ENCODE results near the gene NR2F2.

NR2F2 gene

GRCh38 chr15:96321639-96322535 lies 8.6 kb upstream of the NR2F2 start:
- Histone ChIP-seq H3K4me2 (ENCODE audit: low read length) (peak overlapping the region; percentile 71), H2BK5ac (ENCODE audit: low read depth, low read length, poor library complexity) (peak overlapping the region; percentile 23), H3K14ac (ENCODE audit: low read length) (peak overlapping the region; percentile 49), H2BK12ac (ENCODE audit: low read length) (peak overlapping the region; percentile 75), H3K79me1 (ENCODE audit: low read length) (peaks cover 37% of the 10 kb centered on the region), H2AFZ (ENCODE audit: insufficient read depth, low read length, poor library complexity) (peak overlapping the region; percentile 15), H3K9me3 (ENCODE audit: insufficient read depth, low read depth, low read length) (no peaks in the 10 kb centered on the region), H3K27me3 (ENCODE audit: insufficient read depth, low read length) (peaks cover 8% of the 10 kb centered on the region), H4K12ac (ENCODE audit: low read depth, low read length) (peak overlapping the region; percentile 55), H3K4me3 (ENCODE audit: low read depth, low read length) (peak overlapping the region; percentile 50), H2BK120ac (ENCODE audit: insufficient read depth, low read length, poor library complexity) (peak overlapping the region; percentile 49), H3K27ac (ENCODE audit: low read depth, low read length) (no peak overlapping the region), H4K8ac (ENCODE audit: low read depth, low read length) (peak overlapping the region; percentile 15), H3K36me3 (ENCODE audit: control insufficient read depth in 1 of 2, insufficient read depth in 2 of 2, low read length in 2 of 2) (no peaks in the 10 kb centered on the region), H3K79me2 (ENCODE audit: control insufficient read depth, insufficient read depth, low read length, poor library complexity) (peaks cover 13% of the 10 kb centered on the region), H3K4ac (ENCODE audit: low read depth, low read length) (peak overlapping the region; percentile 6), H3K9ac (ENCODE audit: low read length) (no peak overlapping the region), H2AK5ac (ENCODE audit: low read length) (no peak overlapping the region), H3K18ac (ENCODE audit: low read length) (peak overlapping the region; percentile 76), H3K23ac (ENCODE audit: low read length) (no peak overlapping the region), H4K91ac (ENCODE audit: low read depth, low read length) (peak overlapping the region; percentile 22), H3K4me1 (ENCODE audit: control insufficient read depth in 1 of 2, insufficient read depth in 2 of 2, low read length in 2 of 2) (peaks cover 29 to 32% of the 10 kb centered on the region in 2 experiments)
- no peak for DNase-seq
- no CpG with 5 or more reads among the region's 64 CpGs for WGBS (ENCODE audit: extremely low coverage, insufficient coverage, insufficient read length)

- Histone ChIP-seq H2AK5ac (ENCODE audit: low read length) (peak overlapping the region; percentile 11), H3K14ac (ENCODE audit: low read length) (peak overlapping the region; percentile 52), H3K4me2 (ENCODE audit: low read length) (peak overlapping the region; percentile 71), H3K79me2 (ENCODE audit: control insufficient read depth, insufficient read depth, low read length, poor library complexity) (peaks cover 13% of the 10 kb centered on the region), H3K9me3 (ENCODE audit: insufficient read depth, low read depth, low read length) (no peaks in the 10 kb centered on the region), H3K18ac (ENCODE audit: low read length) (peak overlapping the region; percentile 90), H4K8ac (ENCODE audit: low read depth, low read length) (peak overlapping the region; percentile 79), H3K36me3 (ENCODE audit: control insufficient read depth in 1 of 2, insufficient read depth in 2 of 2, low read length in 2 of 2) (no peaks in the 10 kb centered on the region), H3K27me3 (ENCODE audit: insufficient read depth, low read length) (peaks cover 8% of the 10 kb centered on the region), H3K79me1 (ENCODE audit: low read length) (peaks cover 42% of the 10 kb centered on the region), H3K9ac (ENCODE audit: low read length) (no peak overlapping the region), H2BK12ac (ENCODE audit: low read length) (peak overlapping the region; percentile 91), H2BK120ac (ENCODE audit: insufficient read depth, low read length, poor library complexity) (peak overlapping the region; percentile 47), H2AFZ (ENCODE audit: insufficient read depth, low read length, poor library complexity) (peak overlapping the region; percentile 59), H3K4me3 (ENCODE audit: low read depth, low read length) (no peak overlapping the region), H2BK5ac (ENCODE audit: low read depth, low read length, poor library complexity) (no peak overlapping the region), H3K4ac (ENCODE audit: low read depth, low read length) (peak overlapping the region; percentile 48), H4K12ac (ENCODE audit: low read depth, low read length) (no peak overlapping the region), H3K27ac (ENCODE audit: low read depth, low read length) (no peak overlapping the region), H3K23ac (ENCODE audit: low read length) (no peak overlapping the region), H3K4me1 (ENCODE audit: control insufficient read depth in 1 of 2, insufficient read depth in 2 of 2, low read length in 2 of 2) (peaks cover 29 to 32% of the 10 kb centered on the region in 2 experiments), H4K91ac (ENCODE audit: low read depth, low read length) (peak overlapping the region; percentile 72)
- no CpG with 5 or more reads among the region's 66 CpGs for WGBS (ENCODE audit: extremely low coverage, insufficient coverage, insufficient read length)
- DNase-seq: no peak
Observed at GRCh38 chr15:96322536-96323318, 7.8 kb upstream of the NR2F2 start.

GRCh38 chr15:96323319-96324145 lies 7.0 kb upstream of the NR2F2 start:
- Histone ChIP-seq H3K23ac (ENCODE audit: low read length) (no peak overlapping the region), H3K14ac (ENCODE audit: low read length) (peak overlapping the region; percentile 52), H3K4me1 (ENCODE audit: control insufficient read depth in 1 of 2, insufficient read depth in 2 of 2, low read length in 2 of 2) (peaks cover 29 to 32% of the 10 kb centered on the region in 2 experiments), H2BK5ac (ENCODE audit: low read depth, low read length, poor library complexity) (no peak overlapping the region), H3K4ac (ENCODE audit: low read depth, low read length) (peak overlapping the region; percentile 48), H4K12ac (ENCODE audit: low read depth, low read length) (peak overlapping the region; percentile 2), H3K36me3 (ENCODE audit: control insufficient read depth in 1 of 2, insufficient read depth in 2 of 2, low read length in 2 of 2) (no peaks in the 10 kb centered on the region), H4K91ac (ENCODE audit: low read depth, low read length) (peak overlapping the region; percentile 73), H2AK5ac (ENCODE audit: low read length) (peak overlapping the region; percentile 11), H3K18ac (ENCODE audit: low read length) (peak overlapping the region; percentile 90), H3K9me3 (ENCODE audit: insufficient read depth, low read depth, low read length) (no peaks in the 10 kb centered on the region), H3K4me3 (ENCODE audit: low read depth, low read length) (no peak overlapping the region), H3K79me1 (ENCODE audit: low read length) (peaks cover 42% of the 10 kb centered on the region), H3K4me2 (ENCODE audit: low read length) (peak overlapping the region; percentile 71), H2BK120ac (ENCODE audit: insufficient read depth, low read length, poor library complexity) (peak overlapping the region; percentile 83), H2BK12ac (ENCODE audit: low read length) (peak overlapping the region; percentile 91), H3K79me2 (ENCODE audit: control insufficient read depth, insufficient read depth, low read length, poor library complexity) (peaks cover 13% of the 10 kb centered on the region), H4K8ac (ENCODE audit: low read depth, low read length) (peak overlapping the region; percentile 79), H3K27me3 (ENCODE audit: insufficient read depth, low read length) (peaks cover 8% of the 10 kb centered on the region), H3K27ac (ENCODE audit: low read depth, low read length) (peak overlapping the region; percentile 45), H2AFZ (ENCODE audit: insufficient read depth, low read length, poor library complexity) (peak overlapping the region; percentile 59), H3K9ac (ENCODE audit: low read length) (no peak overlapping the region)
- no CpG with 5 or more reads among the region's 29 CpGs for WGBS (ENCODE audit: extremely low coverage, insufficient coverage, insufficient read length)
- no peak for DNase-seq

All from trophoblast cell (in vitro differentiated cells and primary cell).